ENCODE measurements around the gene IMPDH2. TPM values are rescaled to one million over a fixed set of nuclear protein-coding genes. Genes with fewer than 3 reads are reported as not detected.
A peak's percentile ranks its signal among the peaks of the same experiment; 100 is the strongest.

The IMPDH2 gene
- total RNA-seq, 2 experiments from 2014 or later = 535 to 557 TPM

DNA sequence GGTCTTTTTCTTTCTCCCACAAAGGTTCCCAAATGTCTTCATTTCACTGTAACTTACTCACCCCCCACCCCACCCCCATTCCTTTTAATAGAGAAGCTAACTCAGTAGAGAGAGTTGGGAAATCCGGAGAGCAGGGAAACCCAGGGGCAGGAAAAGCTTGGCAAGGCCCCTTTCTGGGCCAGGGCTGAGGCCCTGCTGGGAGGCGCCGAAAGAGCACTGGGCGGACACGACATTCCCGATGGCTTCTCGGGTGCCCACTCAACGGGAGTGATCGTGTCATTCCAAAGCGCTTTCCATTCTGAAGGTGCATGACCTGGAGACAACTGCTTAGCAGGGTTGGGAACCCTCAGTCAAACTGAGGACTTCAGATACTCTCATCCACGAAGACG is 9.3 kb downstream of the IMPDH2 start:
- intact Hi-C loops (cut with micrococcal nuclease) = loop anchor here (5.0 kb wide), 1 partner anchor 33 kb away; no protein-coding TSS in a partner anchor
- DNase-seq = no peak
- H3K9me3 Mint-ChIP-seq = no peaks in the 10 kb centered on the region
- H3K4me1 Mint-ChIP-seq (ENCODE audit: low read depth) = peaks cover 32% of the 10 kb centered on the region
- ATAC-seq = no peak
- H3K27ac Mint-ChIP-seq = peak overlapping the region; percentile 94
- POLR2A ChIA-PET = interaction anchor here (0.6 to 12.0 kb wide), 8 partner anchors 6 to 144 kb away, joined by 3 to 200 read pairs (median 26); partner anchors contain the start of genes IMPDH2, P4HTM, QRICH1 and WDR6
- TF ChIP-seq, protein P1, sequence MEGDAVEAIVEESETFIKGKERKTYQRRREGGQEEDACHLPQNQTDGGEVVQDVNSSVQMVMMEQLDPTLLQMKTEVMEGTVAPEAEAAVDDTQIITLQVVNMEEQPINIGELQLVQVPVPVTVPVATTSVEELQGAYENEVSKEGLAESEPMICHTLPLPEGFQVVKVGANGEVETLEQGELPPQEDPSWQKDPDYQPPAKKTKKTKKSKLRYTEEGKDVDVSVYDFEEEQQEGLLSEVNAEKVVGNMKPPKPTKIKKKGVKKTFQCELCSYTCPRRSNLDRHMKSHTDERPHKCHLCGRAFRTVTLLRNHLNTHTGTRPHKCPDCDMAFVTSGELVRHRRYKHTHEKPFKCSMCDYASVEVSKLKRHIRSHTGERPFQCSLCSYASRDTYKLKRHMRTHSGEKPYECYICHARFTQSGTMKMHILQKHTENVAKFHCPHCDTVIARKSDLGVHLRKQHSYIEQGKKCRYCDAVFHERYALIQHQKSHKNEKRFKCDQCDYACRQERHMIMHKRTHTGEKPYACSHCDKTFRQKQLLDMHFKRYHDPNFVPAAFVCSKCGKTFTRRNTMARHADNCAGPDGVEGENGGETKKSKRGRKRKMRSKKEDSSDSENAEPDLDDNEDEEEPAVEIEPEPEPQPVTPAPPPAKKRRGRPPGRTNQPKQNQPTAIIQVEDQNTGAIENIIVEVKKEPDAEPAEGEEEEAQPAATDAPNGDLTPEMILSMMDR (IDR thresholded peaks at IDR 0.05) = no peak
- peaks cover 42% of the 10 kb centered on the region for H3K36me3 Mint-ChIP-seq (ENCODE audit: low read depth)
- H3K27me3 Mint-ChIP-seq = no peaks in the 10 kb centered on the region
- CTCF ChIA-PET = interaction anchor here (0.6 to 5.9 kb wide), 5 partner anchors 8 to 249 kb away, joined by 3 to 64 read pairs (median 37); partner anchors contain the start of genes P4HTM, QRICH1 and WDR6
- peak overlapping the region; percentile 87 for H3K4me3 Mint-ChIP-seq

DNA sequence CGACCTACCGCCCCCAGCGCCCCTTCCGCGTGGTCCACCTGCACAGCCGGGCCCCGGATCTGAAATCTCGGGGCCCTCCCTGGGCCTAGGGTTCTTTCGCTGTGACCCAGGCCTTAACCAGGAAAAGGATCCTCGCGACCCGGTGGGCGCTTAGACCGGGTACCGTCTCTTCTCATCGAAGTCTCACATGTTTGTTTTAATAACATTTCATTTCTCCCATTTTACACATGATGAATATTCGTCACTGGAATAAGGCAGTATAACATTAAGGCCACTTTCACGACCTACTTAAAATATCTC is 10.5 kb downstream of the IMPDH2 start:
- H3K9me3 Mint-ChIP-seq = no peaks in the 10 kb centered on the region
- intact Hi-C loops (cut with micrococcal nuclease) = no loop called here
- H3K27ac Mint-ChIP-seq = peak overlapping the region; percentile 89
- DNase-seq (no peak), ATAC-seq (no peak)
- H3K27me3 Mint-ChIP-seq = no peaks in the 10 kb centered on the region
- H3K4me3 Mint-ChIP-seq = peak overlapping the region; percentile 87
- peaks cover 21% of the 10 kb centered on the region for H3K4me1 Mint-ChIP-seq (ENCODE audit: low read depth)
- CTCF ChIA-PET = interaction anchor here (4.5 to 8.6 kb wide), 2 partner anchors 11 to 31 kb away, joined by 45 to 78 read pairs; partner anchors contain the start of genes P4HTM and WDR6
- POLR2A ChIA-PET = interaction anchor here (5.5 to 12.0 kb wide), 2 partner anchors 12 to 28 kb away, joined by 72 to 200 read pairs; partner anchors contain the start of genes P4HTM and WDR6
- TF ChIP-seq, protein P1 (IDR thresholded peaks at IDR 0.05) = no peak
- H3K36me3 Mint-ChIP-seq (ENCODE audit: low read depth) = peaks cover 29% of the 10 kb centered on the region

DNA sequence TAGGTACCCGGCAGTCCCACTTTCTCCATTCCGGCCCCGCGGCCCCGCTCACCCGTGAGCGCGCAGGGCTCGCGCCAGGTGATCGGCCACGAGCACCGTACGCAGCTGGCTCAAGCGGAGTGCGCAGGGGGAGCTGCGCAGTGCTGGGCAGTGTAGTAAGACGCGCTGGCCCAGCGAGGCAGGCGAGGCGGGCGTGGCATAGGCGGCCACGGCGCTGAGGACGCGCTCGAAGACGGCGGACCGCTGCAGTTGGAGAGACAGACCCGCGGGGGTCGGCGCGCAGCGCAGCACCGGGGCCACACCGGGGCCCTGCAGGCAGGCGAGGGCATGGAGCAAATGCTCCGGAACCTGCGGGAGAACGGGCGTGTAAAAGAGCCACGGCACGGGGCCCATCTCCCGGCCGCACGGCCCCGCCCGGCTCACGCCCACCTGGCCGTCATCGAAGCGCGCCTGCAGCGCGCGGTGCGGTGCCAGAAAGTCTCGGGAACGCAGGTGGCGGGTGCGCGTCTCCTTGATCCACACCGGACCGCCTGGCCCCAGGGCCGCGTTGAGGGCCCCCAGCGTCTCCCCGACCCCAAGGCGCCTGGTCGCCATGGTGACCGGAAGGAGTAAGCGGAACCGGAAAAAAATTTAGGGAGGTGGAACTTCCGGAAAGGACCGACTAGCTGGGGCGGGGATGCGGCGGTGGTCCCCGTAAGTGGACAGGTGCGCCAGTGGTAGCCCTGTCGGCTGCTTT is 11.1 kb downstream of the IMPDH2 start, which contains the start of gene DALRD3:
DALRD3 (minus strand) TSS at position 610 of the 736 bp plus-strand sequence; CDS start at position 594, 16 bp downstream.
- Mint-ChIP-seq H3K9me3 (no peaks in the 10 kb centered on the region), H3K27ac (peak within 1 kb of the TSS; percentile 94), H3K27me3 (no peaks in the 10 kb centered on the region), H3K4me1 (ENCODE audit: low read depth) (peaks cover 18% of the 10 kb centered on the region), H3K36me3 (ENCODE audit: low read depth) (peaks cover 24% of the 10 kb centered on the region), H3K4me3 (peak within 1 kb of the TSS; percentile 87)
- TF ChIP-seq, protein P1 (IDR thresholded peaks at IDR 0.05) = no peak
- CTCF ChIA-PET = interaction anchor here (2.3 to 8.6 kb wide), 3 partner anchors 10 to 31 kb away, joined by 18 to 78 read pairs (median 45); partner anchors contain the start of genes P4HTM and WDR6
- peak; percentile 71 for DNase-seq
- intact Hi-C loops (cut with micrococcal nuclease) = no loop called here
- ATAC-seq = peak; percentile 4
- POLR2A ChIA-PET = interaction anchor here (0.6 to 12.0 kb wide), 8 partner anchors 6 to 62 kb away, joined by 3 to 200 read pairs (median 14); partner anchors contain the start of genes IMPDH2, NDUFAF3, P4HTM and WDR6

DNA sequence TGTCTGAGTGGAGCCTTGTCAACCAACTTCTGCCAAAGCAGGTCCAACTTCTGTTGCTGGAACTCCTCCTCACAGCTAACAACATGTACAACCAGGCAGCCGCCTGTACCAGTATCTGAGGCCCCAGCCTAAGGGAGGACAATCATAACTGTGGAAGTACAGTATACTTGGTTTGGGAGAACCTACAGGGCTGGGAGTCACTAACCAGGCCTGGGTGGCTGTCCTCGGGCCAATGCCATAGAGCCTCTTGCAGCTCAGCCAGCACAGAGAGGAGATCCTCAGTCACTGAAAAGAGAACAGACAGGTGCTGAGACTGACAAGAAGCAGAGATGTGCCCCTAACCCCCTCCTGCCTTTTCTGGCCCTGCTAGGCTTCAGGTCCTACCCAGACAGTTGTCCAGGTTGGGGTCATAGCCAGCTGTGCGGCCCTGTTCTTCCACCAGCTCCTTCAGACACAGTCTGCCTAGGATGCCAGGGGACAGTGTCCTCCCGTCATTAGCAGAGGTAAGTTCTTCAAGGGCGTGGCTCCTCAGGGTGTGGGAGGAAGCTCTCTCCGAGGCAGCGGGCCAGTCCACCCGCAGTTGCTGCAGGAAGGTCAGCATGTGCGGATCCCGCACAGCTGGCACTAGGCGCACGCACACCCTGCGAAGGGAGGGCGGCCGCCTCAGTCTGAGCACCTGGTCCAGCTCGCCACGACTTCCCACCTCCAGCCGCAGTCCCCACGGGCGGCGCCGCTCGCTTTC is 11.8 kb downstream of the IMPDH2 start:
- TF ChIP-seq, protein P1 (IDR thresholded peaks at IDR 0.05) = no peak
- DNase-seq (no peak), ATAC-seq (no peak)
- Mint-ChIP-seq H3K27me3 (no peaks in the 10 kb centered on the region), H3K4me1 (ENCODE audit: low read depth) (peaks cover 14% of the 10 kb centered on the region), H3K27ac (peak overlapping the region; percentile 2), H3K4me3 (peak overlapping the region; percentile 87), H3K9me3 (no peaks in the 10 kb centered on the region), H3K36me3 (ENCODE audit: low read depth) (peaks cover 17% of the 10 kb centered on the region)
- intact Hi-C loops (cut with micrococcal nuclease) = no loop called here
- ChIA-PET POLR2A (interaction anchor here (0.6 to 12.0 kb wide), 10 partner anchors 6 to 75 kb away, joined by 3 to 200 read pairs (median 6); partner anchors contain the start of genes IMPDH2, NDUFAF3, P4HTM and WDR6), CTCF (interaction anchor here (0.8 to 8.6 kb wide), 4 partner anchors 9 to 30 kb away, joined by 3 to 78 read pairs (median 10); partner anchors contain the start of genes P4HTM and WDR6)

Measured in activated CD8-positive, alpha-beta T cell treated with anti-CD3 and anti-CD28 coated beads for 36 hours (primary cell).